Panc1 (cell line): ENCODE measurements around the gene SCEL. TPM values are rescaled to one million over a fixed set of nuclear protein-coding genes. Genes with fewer than 3 reads are reported as not detected.

Experiments
- ATAC-seq: fragments of 200-7000 bp; cut with Tn5 transposase; 2 replicates; pipeline ENCODE4 v1.9.1; 2020; ENCODE audit warnings: mild to moderate bottlenecking, moderate library complexity
- BruUV-seq: library from RNA; stranded (reverse); fragments of 400-500 nt; replicated peaks from 2 replicates; lab custom pipeline; 2021; lab: Mats Ljungman, UMichigan
- CTCF ChIA-PET: fragments of 300-600 bp; sonication (Branson Sonifier 250); formaldehyde crosslinking; loops from one replicate; lab custom pipeline; 2022; ENCODE audit warnings: antibody characterized with exemption; lab: Charles Lee
- POLR2A ChIA-PET: fragments of 300-600 bp; sonication (Branson Sonifier 250); formaldehyde crosslinking; loops from one replicate; lab custom pipeline; 2022; ENCODE audit warnings: antibody characterized with exemption; lab: Charles Lee
- DNase-seq: peaks from one replicate; pipeline ENCODE4 v3.0.0-alpha.2; 2010; ENCODE audit warnings: low read depth, low spot score
- H3K27ac ChIP-seq: 2 replicates; pipeline ENCODE4 v1.5.1; 2011; ENCODE audit warnings: mild to moderate bottlenecking, low read length, inconsistent platforms
- H3K27me3 ChIP-seq: fragments of 200-500 bp; sonication (Bioruptor generic); 2 replicates; pipeline ENCODE4 v1.6.0; 2014; ENCODE audit warnings: low read length, inconsistent platforms; ENCODE audit not compliant: control insufficient read depth, insufficient read depth
- H3K36me3 ChIP-seq: fragments of 200-500 bp; sonication (Bioruptor generic); 2 replicates; pipeline ENCODE4 v1.5.1; 2014; ENCODE audit warnings: inconsistent platforms, mild to moderate bottlenecking, low read length, moderate library complexity; ENCODE audit not compliant: control insufficient read depth, insufficient read depth
- H3K4me1 ChIP-seq: 2 replicates; pipeline ENCODE4 v1.5.1; 2011; ENCODE audit warnings: inconsistent platforms, mild to moderate bottlenecking, low read length, moderate library complexity; ENCODE audit not compliant: control insufficient read depth, insufficient read depth
- H3K4me3 ChIP-seq, 2 experiments: 2 replicates each; pipeline ENCODE4 v1.5.1; 2011 to 2012; ENCODE audit warnings: low read depth in 2 of 2, low read length in 2 of 2, mild to moderate bottlenecking in 2 of 2, inconsistent platforms in 1 of 2, moderate library complexity in 1 of 2
- H3K9me3 ChIP-seq: fragments of 200-500 bp; sonication (Bioruptor generic); 2 replicates; pipeline ENCODE4 v1.5.1; 2014; ENCODE audit warnings: low read depth, mild to moderate bottlenecking, inconsistent platforms, low read length, moderate library complexity; ENCODE audit not compliant: control insufficient read depth, insufficient read depth
- POLR2AphosphoS5 ChIP-seq: IDR thresholded peaks from 2 replicates; pipeline ENCODE4 v1.6.1; 2012; ENCODE audit warnings: mild to moderate bottlenecking, low read depth, low read length, moderate library complexity
- SIN3A ChIP-seq: IDR thresholded peaks from 2 replicates; pipeline ENCODE4 v1.6.1; 2012; ENCODE audit warnings: low read depth, mild to moderate bottlenecking, low read length, moderate library complexity, borderline replicate concordance; ENCODE audit not compliant: insufficient read depth
- TCF7L2 ChIP-seq: IDR thresholded peaks from 2 replicates; pipeline ENCODE4 v1.6.1; 2011; ENCODE audit warnings: mild to moderate bottlenecking, low read depth, low read length, inconsistent platforms
- in situ Hi-C: cut with HindIII; loops from 2 replicates; pipeline ENCODE4 v1.10.0; 2016; ENCODE audit warnings: low sequenced_read_pairs, low pct_unique_long_range_greater_than_20kb
- intact Hi-C: fragments of 100-400 bp; cut with micrococcal nuclease; formaldehyde crosslinking; loops from one replicate; pipeline ENCODE4 v1.10.0; 2022; ENCODE audit not compliant: unreplicated experiment
- total RNA-seq: library from RNA; stranded (reverse); gene quantifications from one replicate; pipeline ENCODE4 v1.2.1, GENCODE V29; 2021; ENCODE audit not compliant: unreplicated experiment
- TF ChIP-seq, protein P1 (sequence below), 2 experiments: IDR thresholded peaks; 2 replicates each; pipeline ENCODE4 v1.6.1; 2011 to 2012; ENCODE audit warnings: low read depth in 2 of 2, control low read depth in 1 of 2, low read length in 1 of 2, mild to moderate bottlenecking in 1 of 2, moderate library complexity in 1 of 2; ENCODE audit not compliant: insufficient read depth in 1 of 2
- TF ChIP-seq, protein P2 (sequence below): fragments of 450-650 bp; IDR thresholded peaks from 2 replicates; pipeline ENCODE4 v1.5.1; 2017; ENCODE audit warnings: mild to moderate bottlenecking

The SCEL gene
- total RNA-seq, 1 experiment from 2014 or later = not detected

DNA sequence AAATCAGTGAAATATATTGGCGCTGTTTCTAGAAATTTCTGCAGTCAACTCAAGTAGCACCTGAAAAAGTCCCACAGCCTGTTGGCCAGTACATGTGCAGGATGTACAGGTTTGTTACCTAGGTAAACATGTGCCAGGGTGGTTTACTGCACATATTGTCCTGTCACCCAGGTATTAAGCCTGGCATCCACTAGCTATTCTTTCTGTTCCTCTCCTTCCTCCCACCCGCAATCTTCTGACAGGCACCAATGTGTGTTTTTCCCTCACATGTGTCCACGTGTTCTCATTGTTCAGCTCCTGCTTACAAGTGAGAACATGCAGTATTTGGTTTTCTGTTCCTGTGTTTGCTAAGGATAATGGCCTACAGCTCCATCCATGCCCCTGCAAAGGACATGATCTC, 13.1 kb upstream of the SCEL start:
- Histone ChIP-seq H3K9me3 (no peaks in the 10 kb centered on the region), H3K27ac (no peak overlapping the region), H3K36me3 (no peaks in the 10 kb centered on the region), H3K4me3 (no peak overlapping the region), H3K27me3 (no peaks in the 10 kb centered on the region), H3K4me1 (no peaks in the 10 kb centered on the region)
- CTCF ChIA-PET = no interaction called here
- TF ChIP-seq POLR2AphosphoS5 (no peak), TCF7L2 (no peak), SIN3A (no peak)
- TF ChIP-seq, protein P1, sequence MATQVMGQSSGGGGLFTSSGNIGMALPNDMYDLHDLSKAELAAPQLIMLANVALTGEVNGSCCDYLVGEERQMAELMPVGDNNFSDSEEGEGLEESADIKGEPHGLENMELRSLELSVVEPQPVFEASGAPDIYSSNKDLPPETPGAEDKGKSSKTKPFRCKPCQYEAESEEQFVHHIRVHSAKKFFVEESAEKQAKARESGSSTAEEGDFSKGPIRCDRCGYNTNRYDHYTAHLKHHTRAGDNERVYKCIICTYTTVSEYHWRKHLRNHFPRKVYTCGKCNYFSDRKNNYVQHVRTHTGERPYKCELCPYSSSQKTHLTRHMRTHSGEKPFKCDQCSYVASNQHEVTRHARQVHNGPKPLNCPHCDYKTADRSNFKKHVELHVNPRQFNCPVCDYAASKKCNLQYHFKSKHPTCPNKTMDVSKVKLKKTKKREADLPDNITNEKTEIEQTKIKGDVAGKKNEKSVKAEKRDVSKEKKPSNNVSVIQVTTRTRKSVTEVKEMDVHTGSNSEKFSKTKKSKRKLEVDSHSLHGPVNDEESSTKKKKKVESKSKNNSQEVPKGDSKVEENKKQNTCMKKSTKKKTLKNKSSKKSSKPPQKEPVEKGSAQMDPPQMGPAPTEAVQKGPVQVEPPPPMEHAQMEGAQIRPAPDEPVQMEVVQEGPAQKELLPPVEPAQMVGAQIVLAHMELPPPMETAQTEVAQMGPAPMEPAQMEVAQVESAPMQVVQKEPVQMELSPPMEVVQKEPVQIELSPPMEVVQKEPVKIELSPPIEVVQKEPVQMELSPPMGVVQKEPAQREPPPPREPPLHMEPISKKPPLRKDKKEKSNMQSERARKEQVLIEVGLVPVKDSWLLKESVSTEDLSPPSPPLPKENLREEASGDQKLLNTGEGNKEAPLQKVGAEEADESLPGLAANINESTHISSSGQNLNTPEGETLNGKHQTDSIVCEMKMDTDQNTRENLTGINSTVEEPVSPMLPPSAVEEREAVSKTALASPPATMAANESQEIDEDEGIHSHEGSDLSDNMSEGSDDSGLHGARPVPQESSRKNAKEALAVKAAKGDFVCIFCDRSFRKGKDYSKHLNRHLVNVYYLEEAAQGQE (IDR thresholded peaks at IDR 0.05; ENCODE audit: insufficient read depth in 1 of 2, low read depth in 2 of 2, low read length in 1 of 2) = no peak
- TF ChIP-seq, protein P2, sequence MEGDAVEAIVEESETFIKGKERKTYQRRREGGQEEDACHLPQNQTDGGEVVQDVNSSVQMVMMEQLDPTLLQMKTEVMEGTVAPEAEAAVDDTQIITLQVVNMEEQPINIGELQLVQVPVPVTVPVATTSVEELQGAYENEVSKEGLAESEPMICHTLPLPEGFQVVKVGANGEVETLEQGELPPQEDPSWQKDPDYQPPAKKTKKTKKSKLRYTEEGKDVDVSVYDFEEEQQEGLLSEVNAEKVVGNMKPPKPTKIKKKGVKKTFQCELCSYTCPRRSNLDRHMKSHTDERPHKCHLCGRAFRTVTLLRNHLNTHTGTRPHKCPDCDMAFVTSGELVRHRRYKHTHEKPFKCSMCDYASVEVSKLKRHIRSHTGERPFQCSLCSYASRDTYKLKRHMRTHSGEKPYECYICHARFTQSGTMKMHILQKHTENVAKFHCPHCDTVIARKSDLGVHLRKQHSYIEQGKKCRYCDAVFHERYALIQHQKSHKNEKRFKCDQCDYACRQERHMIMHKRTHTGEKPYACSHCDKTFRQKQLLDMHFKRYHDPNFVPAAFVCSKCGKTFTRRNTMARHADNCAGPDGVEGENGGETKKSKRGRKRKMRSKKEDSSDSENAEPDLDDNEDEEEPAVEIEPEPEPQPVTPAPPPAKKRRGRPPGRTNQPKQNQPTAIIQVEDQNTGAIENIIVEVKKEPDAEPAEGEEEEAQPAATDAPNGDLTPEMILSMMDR = no peak
- DNase-seq (no peak), ATAC-seq (no peak)
- BruUV-seq = no TSS peak
- in situ Hi-C loops (no loop called here), intact Hi-C loops (no loop called here)
- POLR2A ChIA-PET = no interaction called here

DNA sequence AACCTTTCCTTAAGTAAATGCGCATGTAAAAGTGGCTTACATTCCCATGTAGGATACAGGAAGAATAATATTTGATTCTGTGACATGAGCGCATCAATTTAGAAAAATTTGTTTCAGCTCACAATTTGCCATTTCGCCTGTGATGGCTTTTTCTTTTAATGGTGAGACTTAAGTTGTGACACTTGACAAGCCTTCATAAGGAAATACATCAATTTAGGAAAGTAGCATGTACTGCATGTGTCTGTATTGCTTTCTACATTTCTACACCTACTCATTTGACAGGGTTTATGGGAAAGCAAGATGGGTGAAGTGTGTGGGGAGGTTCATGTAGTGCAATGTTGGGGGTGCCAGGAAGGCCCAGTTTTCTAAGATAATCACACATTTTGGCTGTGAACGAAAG, 12.1 kb upstream of the SCEL start:
- BruUV-seq = no TSS peak
- ChIA-PET POLR2A (no interaction called here), CTCF (no interaction called here)
- no peaks in the 10 kb centered on the region for H3K9me3 ChIP-seq
- no peak for ATAC-seq
- no peaks in the 10 kb centered on the region for H3K4me1 ChIP-seq
- H3K36me3 ChIP-seq = no peaks in the 10 kb centered on the region
- H3K27ac ChIP-seq = no peak overlapping the region
- DNase-seq = no peak
- no peaks in the 10 kb centered on the region for H3K27me3 ChIP-seq
- TF ChIP-seq, protein P2 = no peak
- TF ChIP-seq, protein P1 (IDR thresholded peaks at IDR 0.05; ENCODE audit: insufficient read depth in 1 of 2, low read depth in 2 of 2, low read length in 1 of 2) = no peak
- no peak for TF ChIP-seq TCF7L2
- in situ Hi-C loops (no loop called here), intact Hi-C loops (no loop called here)
- H3K4me3 ChIP-seq = no peak overlapping the region
